Glomerular visceral epithelial cell (primary cell): ENCODE measurements around the gene ADGRA1.
"Not testable (repeated sequence)": the region's sequence is repeated elsewhere in the genome, so short reads cannot be mapped to it uniquely, and the experiment has no call there.

Experiments
- DNase-seq: peaks from one replicate; pipeline ENCODE4 v3.0.0-alpha.2; 2016; ENCODE audit errors: extremely low spot score

ADGRA1 gene

DNA sequence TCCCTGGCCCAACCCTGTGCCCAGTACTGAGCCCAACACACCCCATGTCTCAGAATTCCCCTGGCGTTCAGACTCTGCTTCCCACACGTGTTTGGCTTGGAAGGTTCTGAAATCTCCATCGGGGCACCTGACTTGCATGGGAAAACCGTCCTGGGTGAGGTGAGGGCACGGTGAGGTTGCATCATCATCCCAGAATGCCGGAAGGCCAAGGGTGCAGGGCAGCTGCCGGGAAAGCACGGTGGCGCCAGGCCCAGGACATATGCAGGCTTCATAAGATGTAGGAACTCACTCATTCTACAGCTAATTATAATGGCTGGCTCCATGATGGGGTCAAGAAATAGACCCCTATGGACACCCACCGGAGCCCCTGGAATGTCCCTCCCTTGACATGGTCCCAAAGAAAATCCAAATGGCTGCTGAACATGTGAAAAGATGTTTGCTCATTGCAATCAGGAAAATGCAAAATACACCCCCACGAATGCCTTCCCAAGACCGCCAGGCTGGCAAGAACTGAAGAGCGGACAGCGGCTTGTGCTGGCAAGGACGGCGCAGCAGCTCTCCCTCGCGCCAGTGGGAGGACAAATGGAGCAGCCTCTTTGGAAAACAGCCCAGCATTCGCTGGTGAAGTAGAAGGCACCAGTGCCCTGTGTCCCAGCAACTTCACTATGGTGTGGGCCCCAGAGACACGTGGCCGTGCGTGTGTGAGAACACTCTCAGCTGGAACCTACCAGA lies 74.6 kb downstream of the ADGRA1 start:
- DNase-seq = no peak

- DNase-seq = no peak
Measured at GRCh38 chr10:133162910-133163856, 75.5 kb downstream of the ADGRA1 start.

- DNase-seq = no peak
Measured at GRCh38 chr10:133163889-133164815, 76.4 kb downstream of the ADGRA1 start.

DNA sequence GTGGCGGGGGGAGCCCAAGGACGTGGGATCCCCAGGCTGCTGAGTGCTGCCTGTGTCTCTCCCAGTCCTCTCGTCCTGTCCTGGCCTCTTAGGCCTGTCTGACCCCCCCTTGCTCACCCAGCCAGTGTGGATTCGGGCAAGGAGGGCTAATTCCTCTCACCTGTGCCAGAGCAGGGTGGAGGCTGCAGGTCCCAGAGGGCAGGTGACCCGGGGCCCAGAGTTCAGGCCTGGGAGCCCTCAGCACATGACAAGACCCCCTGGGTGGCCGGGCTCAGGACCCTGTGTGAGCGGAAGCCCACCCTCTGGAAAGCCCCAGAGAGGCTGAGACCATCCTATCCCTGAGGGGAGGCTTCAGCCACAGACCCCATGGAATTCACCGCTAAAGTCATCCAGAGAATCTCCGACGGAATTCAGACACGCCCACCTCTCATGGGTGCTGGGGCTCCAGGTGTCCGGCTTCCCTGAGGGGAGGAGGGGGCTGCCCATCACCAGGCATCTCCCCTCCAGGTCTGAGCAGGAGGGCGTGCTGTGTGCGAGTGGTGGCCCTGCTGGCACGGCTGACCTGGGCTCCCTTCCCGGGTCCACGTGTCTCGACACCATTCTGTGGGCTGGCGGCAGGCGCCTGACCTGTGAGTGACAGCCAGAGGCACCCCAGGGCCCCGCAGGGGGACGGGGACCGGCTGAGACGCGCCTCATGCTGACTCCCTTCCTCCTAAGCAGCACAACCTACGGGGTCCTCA lies 77.3 kb downstream of the ADGRA1 start:
- DNase-seq = no peak

DNA sequence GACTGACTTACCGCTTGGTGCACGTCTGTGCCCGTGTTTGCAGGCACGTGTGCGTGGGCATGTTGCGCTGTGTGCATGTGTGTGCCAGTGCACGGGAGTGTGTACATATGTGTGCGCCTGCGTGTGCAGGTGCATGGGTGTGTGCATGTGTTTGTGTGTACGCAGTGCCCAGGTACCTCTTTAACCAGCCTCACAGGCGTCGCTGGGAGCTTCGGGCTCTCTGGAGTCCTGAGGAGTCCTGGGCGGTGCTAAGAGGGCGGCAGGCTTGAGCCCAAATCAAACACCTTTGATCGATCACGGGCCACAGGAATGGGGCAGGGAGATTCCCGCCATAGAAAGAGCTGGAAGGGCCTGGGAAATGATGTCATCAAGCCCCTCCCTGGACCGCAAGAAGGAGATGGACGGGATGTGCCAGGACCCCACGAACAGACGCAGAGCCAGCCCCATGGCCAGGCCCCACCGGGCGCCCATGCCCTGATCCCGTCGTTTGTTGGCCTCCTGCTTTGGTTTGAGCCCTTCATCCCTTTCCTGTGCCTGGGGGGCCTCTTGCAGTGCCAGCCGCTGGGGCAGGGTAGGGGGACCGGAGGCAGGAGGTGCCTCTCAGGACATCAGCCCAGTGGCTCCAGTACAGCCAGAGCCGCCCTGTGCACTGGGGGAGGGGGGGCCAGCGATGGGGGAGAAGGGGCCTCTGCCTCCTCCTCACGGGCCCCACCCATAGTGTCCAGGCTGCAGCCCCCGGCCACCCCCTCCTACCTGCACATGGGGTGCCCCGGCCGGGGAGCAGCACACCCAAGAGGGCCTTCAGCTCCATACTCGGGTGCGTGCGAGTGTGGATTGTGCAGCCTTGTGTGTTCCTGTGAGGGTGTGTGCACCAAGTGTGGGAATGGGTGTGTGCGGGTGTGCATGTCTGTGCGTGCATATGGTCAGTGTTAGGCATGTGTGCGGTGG lies 78.1 kb downstream of the ADGRA1 start:
- DNase-seq = no peak

DNA sequence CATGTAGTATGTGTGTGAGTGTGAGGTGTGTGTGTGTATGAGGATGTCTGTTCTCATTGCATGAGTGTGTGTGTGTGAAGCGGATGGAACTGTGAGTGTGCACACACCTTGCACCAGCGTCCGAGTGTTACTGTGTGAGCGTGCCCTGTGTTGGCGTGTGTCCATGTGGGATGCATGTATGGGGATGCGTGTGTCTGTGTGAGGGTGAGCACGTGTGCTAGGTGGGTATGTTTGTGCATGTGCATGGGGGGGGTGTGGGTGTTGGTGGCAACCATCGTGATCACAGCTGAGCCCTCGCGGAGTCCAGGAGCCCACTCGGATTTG lies 78.7 kb downstream of the ADGRA1 start:
- no peak for DNase-seq

DNA sequence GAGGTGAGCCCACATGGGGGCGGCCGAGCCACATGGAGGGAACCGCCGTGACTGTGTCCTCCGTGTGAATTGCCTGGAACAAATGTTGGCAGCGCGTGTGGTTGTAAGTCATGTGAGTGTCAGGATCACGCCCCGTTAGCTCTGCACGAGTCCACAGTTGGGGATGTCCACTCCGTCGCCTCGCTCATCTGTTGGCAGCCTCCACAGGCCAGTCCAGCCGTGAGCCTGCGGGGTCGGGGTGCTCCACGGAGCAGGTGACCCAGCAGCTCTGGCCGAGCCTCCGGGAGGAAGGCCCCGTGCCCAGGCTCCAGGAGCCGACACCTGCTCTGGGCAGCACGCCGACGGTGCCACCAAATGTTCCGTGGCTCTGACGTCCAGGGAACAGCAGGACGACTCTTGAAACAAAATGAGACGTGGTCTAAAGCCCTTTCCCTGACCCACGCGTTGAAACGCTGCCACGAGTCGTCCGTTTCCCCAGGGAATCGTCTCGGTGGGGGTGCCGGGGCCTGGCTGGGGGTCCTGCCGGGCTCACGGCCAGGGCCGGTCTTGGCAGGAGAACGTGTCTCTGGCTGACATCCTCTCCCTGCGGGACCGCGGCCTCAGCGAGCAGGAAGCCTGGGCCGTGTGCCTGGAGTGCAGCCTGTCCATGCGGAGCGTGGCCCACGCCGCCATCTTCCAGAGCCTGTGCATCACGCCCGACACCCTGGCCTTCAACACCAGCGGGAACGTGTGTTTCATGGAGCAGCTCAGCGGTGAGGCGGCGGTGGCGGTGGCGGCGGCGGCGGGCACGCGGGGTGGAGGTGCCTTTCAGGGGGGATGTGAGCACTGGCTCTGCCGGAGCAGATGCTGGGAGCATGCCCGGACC lies 79.3 kb downstream of the ADGRA1 start:
- no peak for DNase-seq

GRCh38 chr10:133167693-133168616 lies 80.2 kb downstream of the ADGRA1 start:
- no peak for DNase-seq

- DNase-seq = no peak
Measured at GRCh38 chr10:133168617-133169031, 80.9 kb downstream of the ADGRA1 start.

DNA sequence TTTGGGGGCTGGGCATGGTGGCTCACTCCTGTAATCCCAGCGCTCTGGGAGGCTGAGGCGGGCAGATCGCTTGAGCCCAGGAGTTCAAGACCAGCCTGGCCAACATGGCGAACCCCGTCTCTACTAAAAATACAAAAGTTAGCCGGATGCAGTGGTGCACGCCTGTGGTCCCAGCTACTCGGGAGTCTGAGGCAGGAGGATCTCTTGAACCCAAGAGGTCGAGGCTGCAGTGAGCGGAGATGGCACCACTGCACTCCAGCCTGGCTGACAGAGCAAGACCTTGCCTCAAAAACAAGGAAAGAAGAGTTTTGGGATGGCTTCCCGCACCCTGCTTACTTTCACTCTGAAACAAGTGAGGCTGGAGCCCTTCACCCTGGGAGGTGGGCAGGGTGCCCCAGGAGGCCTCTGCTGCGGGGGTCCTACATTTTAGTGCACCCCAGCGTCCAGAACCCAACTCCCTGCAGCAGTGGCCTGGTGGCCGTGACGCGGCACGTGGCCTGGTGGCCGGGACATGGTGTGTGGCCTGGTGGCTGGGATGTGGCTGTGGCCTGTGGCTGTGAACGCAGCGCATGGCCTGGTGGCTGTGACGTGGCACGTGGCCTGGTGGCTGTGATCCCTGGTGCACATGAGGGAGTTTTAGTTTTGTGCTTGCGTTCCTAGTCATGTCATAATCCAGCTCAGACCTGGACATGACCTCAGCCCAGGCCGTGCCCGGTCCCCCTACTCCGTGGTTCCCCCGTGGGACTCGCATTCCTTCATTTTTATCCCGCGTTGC lies 81.6 kb downstream of the ADGRA1 start:
- no peak for DNase-seq

DNA sequence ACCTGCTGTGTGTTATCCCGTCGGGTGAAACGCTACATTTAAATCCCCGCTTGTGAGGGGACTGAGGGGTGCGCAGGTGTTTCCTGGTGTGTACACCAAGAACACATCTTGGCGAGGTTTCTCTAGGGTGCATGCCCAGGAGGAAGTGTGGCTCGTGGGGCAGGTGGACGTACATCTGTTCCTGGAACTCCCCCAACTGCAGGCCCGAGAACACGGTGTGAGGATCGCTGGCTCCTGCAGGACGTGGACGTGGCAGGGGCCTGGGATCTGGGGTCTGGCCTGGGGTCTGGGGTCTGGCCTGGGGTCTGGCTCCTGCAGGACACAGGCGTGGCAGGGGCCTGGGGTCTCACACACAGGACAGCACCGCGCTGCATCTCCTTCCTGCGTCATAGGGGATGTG lies 82.4 kb downstream of the ADGRA1 start:
- DNase-seq = no peak

GRCh38 chr10:133173860-133174640 lies 86.3 kb downstream of the ADGRA1 start:
- DNase-seq = no peak

DNA sequence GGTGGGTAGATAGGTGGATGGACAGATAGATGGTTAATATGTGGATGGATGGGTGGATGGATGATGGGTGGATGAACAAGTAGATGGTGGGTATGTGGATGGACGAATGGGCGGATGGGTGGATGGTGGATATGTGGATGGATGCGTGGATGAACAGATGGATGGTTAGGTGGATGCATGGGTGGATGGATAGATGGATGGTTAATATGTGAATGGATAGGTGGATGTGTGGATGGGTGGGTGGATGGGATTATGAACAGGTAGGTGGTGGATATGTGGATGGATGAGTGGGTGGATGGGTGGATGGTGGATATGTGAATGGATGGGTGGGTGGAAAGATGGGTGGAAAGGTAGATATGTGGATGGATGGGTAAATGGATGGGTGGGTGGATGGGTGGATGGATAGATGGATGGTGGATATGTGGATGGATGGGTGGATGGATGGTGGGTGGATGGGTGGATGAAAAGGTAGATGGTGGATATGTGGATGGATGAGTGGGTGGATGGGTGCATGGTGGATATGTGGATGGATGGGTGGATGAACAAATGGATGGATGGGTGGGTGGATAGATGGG lies 87.1 kb downstream of the ADGRA1 start:
- no peak for DNase-seq

DNA sequence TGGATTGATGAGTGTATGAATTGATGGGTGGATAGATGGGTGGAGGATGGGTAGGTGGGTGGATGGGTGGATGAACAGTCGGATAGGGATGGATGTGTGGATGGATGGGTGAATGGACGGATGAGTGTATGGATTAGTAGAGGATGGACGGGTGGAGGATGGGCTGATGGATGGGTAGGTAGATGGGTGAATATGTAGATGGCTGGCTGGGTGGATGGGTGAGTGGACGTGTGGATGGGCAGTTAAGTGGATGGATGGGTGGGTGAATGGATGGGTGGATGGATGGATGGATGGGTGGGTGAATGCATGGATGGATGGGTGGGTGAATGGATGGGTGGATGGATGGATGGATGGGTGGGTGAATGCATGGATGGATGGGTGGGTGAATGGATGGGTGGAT lies 87.9 kb downstream of the ADGRA1 start:
- not testable (repeated sequence) for DNase-seq

GRCh38 chr10:133176546-133176945 lies 88.8 kb downstream of the ADGRA1 start:
- DNase-seq = no peak
